GM23338 (cell line): ENCODE results near the gene NMRK2. TPM values are rescaled to one million over a fixed set of nuclear protein-coding genes. Genes with fewer than 3 reads are reported as not detected.

Experiments used
- ATAC-seq: fragments of 200-7000 bp; cut with Tn5 transposase; 3 replicates; pipeline ENCODE4 v1.9.1; 2020
- DNase-seq: peaks from one replicate; pipeline ENCODE4 v3.0.0-alpha.2; 2015; ENCODE audit warnings: low spot score
- H2AFZ ChIP-seq: fragments of 200-600 bp; sonication (generic); 2 replicates; pipeline ENCODE4 v1.8.0; 2016; ENCODE audit warnings: antibody characterized with exemption, mild to moderate bottlenecking, moderate library complexity
- H3F3A ChIP-seq: fragments of 200-600 bp; sonication (generic); replicated peaks from 2 replicates; pipeline ENCODE4 v1.8.0; 2017; ENCODE audit warnings: antibody characterized with exemption, mixed run types, low read depth
- H3K27ac ChIP-seq: fragments of 200-600 bp; sonication (generic); 2 replicates; pipeline ENCODE4 v1.6.1; 2016; ENCODE audit warnings: low read depth
- H3K27me3 ChIP-seq: fragments of 200-600 bp; sonication (generic); 2 replicates; pipeline ENCODE4 v1.8.0; 2016; ENCODE audit warnings: mild to moderate bottlenecking, mixed run types, moderate library complexity; ENCODE audit not compliant: insufficient read depth
- H3K36me3 ChIP-seq: fragments of 200-600 bp; sonication (generic); 2 replicates; pipeline ENCODE4 v1.8.0; 2016; ENCODE audit warnings: mild to moderate bottlenecking; ENCODE audit not compliant: insufficient read depth
- H3K4me1 ChIP-seq: fragments of 200-600 bp; sonication (generic); 2 replicates; pipeline ENCODE4 v1.8.0; 2016; ENCODE audit warnings: mild to moderate bottlenecking, moderate library complexity; ENCODE audit not compliant: insufficient read depth
- H3K4me2 ChIP-seq: fragments of 200-600 bp; sonication (generic); 2 replicates; pipeline ENCODE4 v1.7.1; 2017; ENCODE audit warnings: mixed run types
- H3K4me3 ChIP-seq: fragments of 200-600 bp; sonication (generic); 2 replicates; pipeline ENCODE4 v1.6.1; 2016; ENCODE audit warnings: mixed run types
- H3K79me2 ChIP-seq: fragments of 200-600 bp; sonication (generic); replicated peaks from 2 replicates; pipeline ENCODE4 v1.8.0; 2017; ENCODE audit warnings: mild to moderate bottlenecking; ENCODE audit not compliant: insufficient read depth
- H3K9me2 ChIP-seq: fragments of 200-600 bp; sonication (generic); 2 replicates; pipeline ENCODE4 v1.8.0; 2017; ENCODE audit not compliant: insufficient read depth
- H4K20me1 ChIP-seq: fragments of 200-600 bp; sonication (generic); replicated peaks from 2 replicates; pipeline ENCODE4 v1.8.0; 2017; ENCODE audit warnings: mild to moderate bottlenecking; ENCODE audit not compliant: insufficient read depth
- H3K27ac Mint-ChIP-seq: 2 replicates; pipeline ENCODE4 v1.8.0; 2020; ENCODE audit warnings: inconsistent platforms, mild to moderate bottlenecking, moderate library complexity, mixed read lengths
- H3K27me3 Mint-ChIP-seq: 3 replicates; pipeline ENCODE4 v1.8.0; 2022; ENCODE audit warnings: low read depth, mild to moderate bottlenecking, moderate library complexity, mixed read lengths, inconsistent platforms; ENCODE audit not compliant: insufficient read depth, poor library complexity
- H3K36me3 Mint-ChIP-seq: 3 replicates; pipeline ENCODE4 v1.8.0; 2021; ENCODE audit warnings: low read depth, mild to moderate bottlenecking, inconsistent platforms, moderate library complexity, mixed read lengths
- H3K4me1 Mint-ChIP-seq: 3 replicates; pipeline ENCODE4 v1.8.0; 2020; ENCODE audit warnings: mild to moderate bottlenecking, inconsistent platforms, mixed read lengths
- H3K4me3 Mint-ChIP-seq: 3 replicates; pipeline ENCODE4 v1.8.0; 2021; ENCODE audit warnings: moderate library complexity, mild to moderate bottlenecking, inconsistent platforms, mixed read lengths
- H3K9me3 Mint-ChIP-seq: 3 replicates; pipeline ENCODE4 v1.8.0; 2020; ENCODE audit warnings: moderate library complexity, mild to moderate bottlenecking, inconsistent platforms, mixed read lengths
- NANOG ChIP-seq: IDR thresholded peaks from 2 replicates; pipeline ENCODE4 v1.6.1; 2016; ENCODE audit warnings: antibody characterized with exemption, borderline replicate concordance
- ZNF462 ChIP-seq: fragments of 250-450 bp; sonication (Bioruptor Pico); IDR thresholded peaks from 2 replicates; pipeline ENCODE4 v1.5.0; 2020; ENCODE audit warnings: mild to moderate bottlenecking, moderate library complexity
- polyA plus RNA-seq: library from polyadenylated mRNA; unstranded; fragments of >200 nt; fragmentation: Nextera tagmentation; extraction: Ambion mirVana; gene quantifications from 2 replicates; pipeline ENCODE4 v1.2.1, GENCODE V29; 2016
- total RNA-seq: library from RNA; depleted of rRNA; stranded (reverse); fragments of >200 nt; shearing (Covaris generic); gene quantifications from 2 replicates; pipeline ENCODE4 v1.2.3, GENCODE V29; 2014

Gene NMRK2
- total and polyA plus RNA-seq, 2 experiments from 2014 or later, result 55.9 to 65.3 TPM

- TF ChIP-seq ZNF462 (CRISPR knock-in tag), result no peak
- TF ChIP-seq NANOG, result no peak
These were observed 47.7 kb downstream of the NMRK2 start (continued) for GRCh38 chr19:3980353-3981251.

GRCh38 chr19:3981373-3981735 lies 48.5 kb downstream of the NMRK2 start:
- no peak for ATAC-seq
- Mint-ChIP-seq H3K9me3 (peaks cover 15% of the 10 kb centered on the region; the same call in 2 of the 3 replicates), H3K4me3 (peak overlapping the region; percentile 49; the same call in 2 of the 3 replicates), H3K36me3 (peaks cover 89% of the 10 kb centered on the region), H3K4me1 (peaks cover 32% of the 10 kb centered on the region), H3K27me3 (peaks cover 44% of the 10 kb centered on the region), H3K27ac (peak overlapping the region; percentile 80; the same call in 1 of the 2 replicates)
- Histone ChIP-seq H3K27ac (peak overlapping the region; percentile 85), H3K27me3 (peaks cover 7% of the 10 kb centered on the region; the same call in 1 of the 2 replicates), H3F3A (peaks cover 87% of the 10 kb centered on the region), H3K79me2 (peaks cover 76% of the 10 kb centered on the region), H3K4me2 (no peak overlapping the region), H2AFZ (no peak overlapping the region), H3K9me2 (no peaks in the 10 kb centered on the region), H3K36me3 (peaks cover 76% of the 10 kb centered on the region), H4K20me1 (peaks cover 72% of the 10 kb centered on the region), H3K4me3 (no peak overlapping the region), H3K4me1 (peaks cover 17% of the 10 kb centered on the region)
- TF ChIP-seq ZNF462 (CRISPR knock-in tag), result no peak
- no peak for DNase-seq
